GM03348 (cell line): Measurements from ENCODE around the gene MAGI1.

Experiments
- DNase-seq: peaks from one replicate; pipeline ENCODE4 v3.0.0; 2012; ENCODE audit warnings: low spot score

MAGI1 gene

GRCh38 chr3:65833761-65834505 is 204.8 kb downstream of the MAGI1 start:
- DNase-seq = peak; percentile 66

- peak; percentile 75 for DNase-seq
Measured at GRCh38 chr3:65831733-65832425, 206.8 kb downstream of the MAGI1 start.

- DNase-seq = no peak
Measured at GRCh38 chr3:65830948-65831732, 207.6 kb downstream of the MAGI1 start.

GRCh38 chr3:65829228-65829627 is 209.5 kb downstream of the MAGI1 start:
- DNase-seq = no peak

- DNase-seq = no peak
Measured at GRCh38 chr3:65828706-65829105, 210.0 kb downstream of the MAGI1 start.

GRCh38 chr3:65827076-65827475 is 211.6 kb downstream of the MAGI1 start:
- no peak for DNase-seq

GRCh38 chr3:65824166-65824565 is 214.6 kb downstream of the MAGI1 start:
- DNase-seq = no peak

GRCh38 chr3:65820600-65820999 is 218.1 kb downstream of the MAGI1 start:
- no peak for DNase-seq

- no peak for DNase-seq
Measured at GRCh38 chr3:65819896-65820295, 218.8 kb downstream of the MAGI1 start.

GRCh38 chr3:65817553-65818126 is 221.1 kb downstream of the MAGI1 start:
- no peak for DNase-seq

GRCh38 chr3:65816208-65816607 is 222.5 kb downstream of the MAGI1 start:
- DNase-seq = no peak

GRCh38 chr3:65814845-65815578 is 223.7 kb downstream of the MAGI1 start:
- DNase-seq = no peak

- DNase-seq = no peak
Measured at GRCh38 chr3:65811892-65812291, 226.8 kb downstream of the MAGI1 start.

- DNase-seq = peak; percentile 19
Measured at GRCh38 chr3:65811086-65811761, 227.5 kb downstream of the MAGI1 start.

- DNase-seq = no peak
Measured at GRCh38 chr3:65810302-65810701, 228.4 kb downstream of the MAGI1 start.

GRCh38 chr3:65809641-65810150 is 229.0 kb downstream of the MAGI1 start:
- DNase-seq = no peak

GRCh38 chr3:65808824-65809223 is 229.9 kb downstream of the MAGI1 start:
- DNase-seq = no peak

- DNase-seq = no peak
Measured at GRCh38 chr3:65808407-65808806, 230.3 kb downstream of the MAGI1 start.

- no peak for DNase-seq
Measured at GRCh38 chr3:65807225-65807624, 231.5 kb downstream of the MAGI1 start.

- no peak for DNase-seq
Measured at GRCh38 chr3:65806600-65806999, 232.1 kb downstream of the MAGI1 start.

GRCh38 chr3:65796676-65797075 is 242.0 kb downstream of the MAGI1 start:
- no peak for DNase-seq
